Liver (tissue), 9 donors: ENCODE results near the gene TUBB1. TPM values are rescaled to one million over a fixed set of nuclear protein-coding genes. Genes with fewer than 3 reads are reported as not detected.

Experiments
- DNase-seq: peaks from one replicate; pipeline ENCODE4 v3.0.0-alpha.2; 2017; ENCODE audit warnings: low spot score
- H3K27ac ChIP-seq, 2 donors: one replicate each; pipeline ENCODE4 v1.7.0; 2013; ENCODE audit warnings: inconsistent platforms in 2 of 2, low read length in 2 of 2, control low read depth in 1 of 2, low read depth in 1 of 2, mild to moderate bottlenecking in 1 of 2
- H3K27me3 ChIP-seq, 4 donors: one replicate each; pipeline versions ENCODE4 v1.6.1 to v1.7.0; 2013; ENCODE audit warnings: low read length in 3 of 4, inconsistent platforms in 1 of 4, mild to moderate bottlenecking in 1 of 4, moderate library complexity in 1 of 4; ENCODE audit not compliant: control insufficient read depth in 4 of 4, insufficient read depth in 4 of 4
- H3K36me3 ChIP-seq, 4 donors: one replicate each; pipeline versions ENCODE4 v1.6.1 to v1.7.0; 2013; ENCODE audit warnings: low read length in 3 of 4, mild to moderate bottlenecking in 3 of 4, low read depth in 1 of 4, moderate library complexity in 1 of 4; ENCODE audit not compliant: control insufficient read depth in 4 of 4, insufficient read depth in 3 of 4
- H3K4me1 ChIP-seq, 4 donors: one replicate each; pipeline versions ENCODE4 v1.6.1 to v1.7.0; 2013; ENCODE audit warnings: low read length in 3 of 4, mild to moderate bottlenecking in 3 of 4, moderate library complexity in 1 of 4; ENCODE audit not compliant: control insufficient read depth in 4 of 4, insufficient read depth in 4 of 4
- H3K4me3 ChIP-seq, 3 donors: one replicate each; pipeline versions ENCODE4 v1.6.1 to v1.7.0; 2013; ENCODE audit warnings: low read length in 3 of 3, control low read depth in 1 of 3, low read depth in 1 of 3, mild to moderate bottlenecking in 1 of 3
- H3K9ac ChIP-seq, 2 donors: one replicate each; pipeline ENCODE4 v1.7.0; 2013; ENCODE audit warnings: low read length in 2 of 2, mild to moderate bottlenecking in 2 of 2, moderate library complexity in 2 of 2, control low read depth in 1 of 2, low read depth in 1 of 2
- H3K9me3 ChIP-seq, 4 donors: one replicate each; pipeline versions ENCODE4 v1.6.1 to v1.7.0; 2013; ENCODE audit warnings: low read length in 3 of 4; ENCODE audit not compliant: control insufficient read depth in 4 of 4
- EGR1 ChIP-seq, 2 donors: IDR thresholded peaks; 2 replicates each; pipeline ENCODE4 v1.6.1; 2016 to 2018; ENCODE audit warnings: antibody characterized with exemption in 2 of 2, low read depth in 2 of 2
- FOXA1 ChIP-seq: IDR thresholded peaks from 2 replicates; pipeline ENCODE4 v1.6.1; 2016; ENCODE audit warnings: antibody characterized with exemption
- FOXA2 ChIP-seq: IDR thresholded peaks from 2 replicates; pipeline ENCODE4 v1.6.1; 2016; ENCODE audit warnings: antibody characterized with exemption
- HNF4A ChIP-seq, 2 donors: conservative IDR thresholded peaks; 2 replicates each; pipeline ENCODE4 v1.6.1; 2016; ENCODE audit warnings: antibody characterized with exemption in 2 of 2, mild to moderate bottlenecking in 2 of 2
- HNF4G ChIP-seq: IDR thresholded peaks from 2 replicates; pipeline ENCODE4 v1.6.1; 2016; ENCODE audit warnings: antibody characterized with exemption
- JUND ChIP-seq, 2 donors: IDR thresholded peaks; 2 replicates each; pipeline ENCODE4 v1.6.1; 2016; ENCODE audit warnings: antibody characterized with exemption in 2 of 2
- NR2F2 ChIP-seq: IDR thresholded peaks from 2 replicates; pipeline ENCODE4 v1.6.1; 2016; ENCODE audit warnings: antibody characterized with exemption
- RAD21 ChIP-seq, 2 donors: IDR thresholded peaks; 2 replicates each; pipeline ENCODE4 v1.6.1; 2016; ENCODE audit warnings: antibody characterized with exemption in 2 of 2, mild to moderate bottlenecking in 2 of 2
- RXRA ChIP-seq, 2 donors: IDR thresholded peaks; 2 replicates each; pipeline ENCODE4 v1.6.1; 2017 to 2018; ENCODE audit warnings: antibody characterized with exemption in 2 of 2, mild to moderate bottlenecking in 1 of 2
- SP1 ChIP-seq: IDR thresholded peaks from 2 replicates; pipeline ENCODE4 v1.6.1; 2018; ENCODE audit warnings: antibody characterized with exemption, mild to moderate bottlenecking
- TAF1 ChIP-seq: conservative IDR thresholded peaks from 2 replicates; pipeline ENCODE4 v1.6.1; 2016; ENCODE audit warnings: antibody characterized with exemption, mild to moderate bottlenecking
- YY1 ChIP-seq: IDR thresholded peaks from 2 replicates; pipeline ENCODE4 v1.6.1; 2016; ENCODE audit warnings: antibody characterized with exemption, mild to moderate bottlenecking
- WGBS: extraction: QIAGEN DNeasy Blood & Tissue Kit; methylation state at CpG from one replicate; pipeline ENCODE4 v1.1.7; 2013; 5-methylcytosine and 5-hydroxymethylcytosine counted together
- polyA plus RNA-seq, 2 donors: library from polyadenylated mRNA; stranded (reverse) in 1 of 2; unstranded in 1 of 2; fragments of 200-250 nt in 1 of 2; fragments of >200 nt in 1 of 2; fragmentation: Nextera tagmentation in 1 of 2; extraction: Ambion mirVana in 1 of 2; gene quantifications; one replicate each; pipeline versions ENCODE4 v1.2.1 to v1.2.3, GENCODE V29; 2013 to 2015
- total RNA-seq, 2 donors: library from RNA; depleted of rRNA; stranded (reverse); fragments of >200 nt; gene quantifications; one replicate each; pipeline ENCODE4 v1.2.3, GENCODE V29; 2014
- TF ChIP-seq, protein P1 (sequence below): IDR thresholded peaks from 2 replicates; pipeline ENCODE4 v1.6.1; 2016; ENCODE audit warnings: antibody characterized with exemption
- TF ChIP-seq, protein P2 (sequence below): IDR thresholded peaks from 2 replicates; pipeline ENCODE4 v1.6.1; 2016; ENCODE audit warnings: antibody characterized with exemption
- TF ChIP-seq, protein P3 (sequence below): fragments of 150-350 bp; IDR thresholded peaks from 2 replicates; pipeline ENCODE4 v1.5.1; 2017; ENCODE audit warnings: improper control_type of control experiment, low read depth, low read length; ENCODE audit not compliant: missing input control
- TF ChIP-seq, protein P4 (sequence below): IDR thresholded peaks from 2 replicates; pipeline ENCODE4 v1.6.1; 2016; ENCODE audit warnings: antibody characterized with exemption, mild to moderate bottlenecking
- TF ChIP-seq, protein P5 (sequence below): IDR thresholded peaks from 2 replicates; pipeline ENCODE4 v1.6.1; 2016; ENCODE audit warnings: antibody characterized with exemption
- donor health status: healthy.
- donor health status: healthy.
- donor health status: healthy.
- donor health status: healthy.
- donor health status: healthy.

The TUBB1 gene
- total and polyA plus RNA-seq, 4 donors = 0.17 to 59.5 (median 0.24) TPM

DNA sequence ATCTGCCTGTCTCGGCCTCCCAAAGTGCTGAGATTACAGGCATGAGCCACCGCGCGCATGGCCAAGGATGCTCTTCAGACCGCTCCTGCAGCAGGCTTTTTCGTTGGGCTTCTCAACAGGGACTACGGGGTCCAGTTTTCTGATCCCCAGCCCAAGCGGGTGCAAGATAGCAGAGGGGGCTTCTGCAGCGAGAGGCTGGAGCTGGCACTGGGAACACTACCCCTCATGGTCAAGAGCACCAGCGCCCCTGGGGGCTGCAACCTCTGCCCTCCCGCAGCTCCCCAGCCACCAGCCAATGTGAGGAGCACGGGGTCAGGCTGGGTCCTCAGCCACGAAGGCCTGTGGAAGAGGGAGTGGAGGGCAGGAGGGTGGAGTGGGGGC, 18.2 kb upstream of the TUBB1 start:
- H3K27ac ChIP-seq = no peak overlapping the region
- no peak for DNase-seq
- WGBS = 96% methylated on average over 13 of the region's 13 CpGs
- peaks cover 14 to 39% (median 30%) of the 10 kb centered on the region in 4 donors for H3K4me1 ChIP-seq
- H3K27me3 ChIP-seq = no peaks in the 10 kb centered on the region
- peaks cover 19 to 36% (median 26%) of the 10 kb centered on the region in 4 donors for H3K36me3 ChIP-seq
- H3K9ac ChIP-seq = no peak overlapping the region
- no peak overlapping the region for H3K4me3 ChIP-seq
- H3K9me3 ChIP-seq = no peaks in the 10 kb centered on the region
- TF ChIP-seq JUND (IDR thresholded peaks at IDR 0.05) (no peak), FOXA2 (no peak), YY1 (no peak), FOXA1 (no peak), RXRA (IDR thresholded peaks at IDR 0.05) (no peak), EGR1 (IDR thresholded peaks at IDR 0.05; ENCODE audit: low read depth in 2 of 2) (no peak), RAD21 (IDR thresholded peaks at IDR 0.05) (no peak), HNF4A (conservative IDR thresholded peaks at IDR 0.05) (no peak), NR2F2 (no peak), HNF4G (no peak), SP1 (no peak), TAF1 (no peak)
- TF ChIP-seq, protein P1, sequence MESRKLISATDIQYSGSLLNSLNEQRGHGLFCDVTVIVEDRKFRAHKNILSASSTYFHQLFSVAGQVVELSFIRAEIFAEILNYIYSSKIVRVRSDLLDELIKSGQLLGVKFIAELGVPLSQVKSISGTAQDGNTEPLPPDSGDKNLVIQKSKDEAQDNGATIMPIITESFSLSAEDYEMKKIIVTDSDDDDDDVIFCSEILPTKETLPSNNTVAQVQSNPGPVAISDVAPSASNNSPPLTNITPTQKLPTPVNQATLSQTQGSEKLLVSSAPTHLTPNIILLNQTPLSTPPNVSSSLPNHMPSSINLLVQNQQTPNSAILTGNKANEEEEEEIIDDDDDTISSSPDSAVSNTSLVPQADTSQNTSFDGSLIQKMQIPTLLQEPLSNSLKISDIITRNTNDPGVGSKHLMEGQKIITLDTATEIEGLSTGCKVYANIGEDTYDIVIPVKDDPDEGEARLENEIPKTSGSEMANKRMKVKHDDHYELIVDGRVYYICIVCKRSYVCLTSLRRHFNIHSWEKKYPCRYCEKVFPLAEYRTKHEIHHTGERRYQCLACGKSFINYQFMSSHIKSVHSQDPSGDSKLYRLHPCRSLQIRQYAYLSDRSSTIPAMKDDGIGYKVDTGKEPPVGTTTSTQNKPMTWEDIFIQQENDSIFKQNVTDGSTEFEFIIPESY = no peak
- TF ChIP-seq, protein P2, sequence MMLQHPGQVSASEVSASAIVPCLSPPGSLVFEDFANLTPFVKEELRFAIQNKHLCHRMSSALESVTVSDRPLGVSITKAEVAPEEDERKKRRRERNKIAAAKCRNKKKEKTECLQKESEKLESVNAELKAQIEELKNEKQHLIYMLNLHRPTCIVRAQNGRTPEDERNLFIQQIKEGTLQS = no peak
- TF ChIP-seq, protein P3, sequence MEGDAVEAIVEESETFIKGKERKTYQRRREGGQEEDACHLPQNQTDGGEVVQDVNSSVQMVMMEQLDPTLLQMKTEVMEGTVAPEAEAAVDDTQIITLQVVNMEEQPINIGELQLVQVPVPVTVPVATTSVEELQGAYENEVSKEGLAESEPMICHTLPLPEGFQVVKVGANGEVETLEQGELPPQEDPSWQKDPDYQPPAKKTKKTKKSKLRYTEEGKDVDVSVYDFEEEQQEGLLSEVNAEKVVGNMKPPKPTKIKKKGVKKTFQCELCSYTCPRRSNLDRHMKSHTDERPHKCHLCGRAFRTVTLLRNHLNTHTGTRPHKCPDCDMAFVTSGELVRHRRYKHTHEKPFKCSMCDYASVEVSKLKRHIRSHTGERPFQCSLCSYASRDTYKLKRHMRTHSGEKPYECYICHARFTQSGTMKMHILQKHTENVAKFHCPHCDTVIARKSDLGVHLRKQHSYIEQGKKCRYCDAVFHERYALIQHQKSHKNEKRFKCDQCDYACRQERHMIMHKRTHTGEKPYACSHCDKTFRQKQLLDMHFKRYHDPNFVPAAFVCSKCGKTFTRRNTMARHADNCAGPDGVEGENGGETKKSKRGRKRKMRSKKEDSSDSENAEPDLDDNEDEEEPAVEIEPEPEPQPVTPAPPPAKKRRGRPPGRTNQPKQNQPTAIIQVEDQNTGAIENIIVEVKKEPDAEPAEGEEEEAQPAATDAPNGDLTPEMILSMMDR = no peak
- TF ChIP-seq, protein P4, sequence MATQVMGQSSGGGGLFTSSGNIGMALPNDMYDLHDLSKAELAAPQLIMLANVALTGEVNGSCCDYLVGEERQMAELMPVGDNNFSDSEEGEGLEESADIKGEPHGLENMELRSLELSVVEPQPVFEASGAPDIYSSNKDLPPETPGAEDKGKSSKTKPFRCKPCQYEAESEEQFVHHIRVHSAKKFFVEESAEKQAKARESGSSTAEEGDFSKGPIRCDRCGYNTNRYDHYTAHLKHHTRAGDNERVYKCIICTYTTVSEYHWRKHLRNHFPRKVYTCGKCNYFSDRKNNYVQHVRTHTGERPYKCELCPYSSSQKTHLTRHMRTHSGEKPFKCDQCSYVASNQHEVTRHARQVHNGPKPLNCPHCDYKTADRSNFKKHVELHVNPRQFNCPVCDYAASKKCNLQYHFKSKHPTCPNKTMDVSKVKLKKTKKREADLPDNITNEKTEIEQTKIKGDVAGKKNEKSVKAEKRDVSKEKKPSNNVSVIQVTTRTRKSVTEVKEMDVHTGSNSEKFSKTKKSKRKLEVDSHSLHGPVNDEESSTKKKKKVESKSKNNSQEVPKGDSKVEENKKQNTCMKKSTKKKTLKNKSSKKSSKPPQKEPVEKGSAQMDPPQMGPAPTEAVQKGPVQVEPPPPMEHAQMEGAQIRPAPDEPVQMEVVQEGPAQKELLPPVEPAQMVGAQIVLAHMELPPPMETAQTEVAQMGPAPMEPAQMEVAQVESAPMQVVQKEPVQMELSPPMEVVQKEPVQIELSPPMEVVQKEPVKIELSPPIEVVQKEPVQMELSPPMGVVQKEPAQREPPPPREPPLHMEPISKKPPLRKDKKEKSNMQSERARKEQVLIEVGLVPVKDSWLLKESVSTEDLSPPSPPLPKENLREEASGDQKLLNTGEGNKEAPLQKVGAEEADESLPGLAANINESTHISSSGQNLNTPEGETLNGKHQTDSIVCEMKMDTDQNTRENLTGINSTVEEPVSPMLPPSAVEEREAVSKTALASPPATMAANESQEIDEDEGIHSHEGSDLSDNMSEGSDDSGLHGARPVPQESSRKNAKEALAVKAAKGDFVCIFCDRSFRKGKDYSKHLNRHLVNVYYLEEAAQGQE = no peak
- TF ChIP-seq, protein P5, sequence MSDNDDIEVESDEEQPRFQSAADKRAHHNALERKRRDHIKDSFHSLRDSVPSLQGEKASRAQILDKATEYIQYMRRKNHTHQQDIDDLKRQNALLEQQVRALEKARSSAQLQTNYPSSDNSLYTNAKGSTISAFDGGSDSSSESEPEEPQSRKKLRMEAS = no peak
